Activated CD4-positive, alpha-beta T cell treated with anti-CD3 and anti-CD28 coated beads for 24 hours (primary cell): Measurements from ENCODE around the gene MARCHF4.

ENCODE experiments used
- DNase-seq, 2 donors: peaks; one replicate each; pipeline ENCODE4 v3.0.0-alpha.2; 2020; ENCODE audit warnings: low read depth in 2 of 2

The MARCHF4 gene

DNA sequence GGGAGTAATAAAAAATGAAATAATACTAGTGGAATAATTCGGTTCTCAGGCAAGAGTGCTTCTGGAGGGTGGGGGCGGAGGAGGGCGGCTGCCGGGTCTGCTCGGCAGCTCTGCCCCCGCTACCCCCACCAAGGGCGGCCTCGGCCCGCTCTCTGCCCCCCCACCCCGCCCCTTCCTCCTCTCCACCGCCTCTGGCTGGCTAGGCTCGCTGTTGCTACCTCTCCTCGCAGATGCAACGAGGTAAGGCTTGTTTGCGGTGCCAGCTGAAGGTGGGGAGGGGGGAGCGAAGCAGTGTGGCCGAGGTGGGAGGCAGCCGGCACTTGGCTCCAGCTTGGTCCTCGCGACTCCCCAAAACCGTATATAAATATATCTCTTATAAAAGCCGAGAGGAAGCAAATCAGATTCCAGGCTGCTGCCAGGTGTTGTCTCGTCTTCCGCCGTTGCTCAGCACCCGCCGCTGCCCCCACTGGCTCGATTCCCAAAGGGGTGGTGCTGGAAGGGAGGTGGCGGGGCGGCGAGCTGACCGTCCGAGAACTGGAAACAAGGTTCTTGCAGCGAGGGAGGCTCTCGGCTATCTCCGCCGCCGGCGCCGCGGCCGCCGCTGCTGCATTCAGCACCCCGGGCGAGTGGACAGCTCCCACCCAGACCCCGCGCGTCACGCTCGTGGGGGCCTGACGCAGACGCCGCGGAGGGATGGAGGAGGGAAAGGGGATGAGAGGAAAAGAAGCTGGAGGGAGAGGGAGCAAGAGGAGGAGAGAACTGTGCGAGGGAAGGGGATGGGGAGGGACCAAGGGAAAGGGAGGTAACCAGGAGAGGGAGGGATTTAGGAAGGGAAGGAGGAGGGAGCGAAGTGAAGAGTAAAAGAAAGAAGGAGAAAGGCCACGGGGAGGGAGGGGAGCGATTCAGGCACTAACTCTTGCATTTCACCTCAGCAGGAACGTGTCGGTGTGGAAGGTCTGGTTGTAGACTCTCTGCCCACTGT, at the start of gene MARCHF4:
Gene MARCHF4, minus strand, starts transcription at position 763 of the 982 bp plus-strand sequence. CDS start 2,223 bp downstream, outside the sequence.
- peak; percentile 54 to 58 for DNase-seq

GRCh38 chr2:216420367-216421101, 48.3 kb upstream of the MARCHF4 start:
- DNase-seq: no peak

DNA sequence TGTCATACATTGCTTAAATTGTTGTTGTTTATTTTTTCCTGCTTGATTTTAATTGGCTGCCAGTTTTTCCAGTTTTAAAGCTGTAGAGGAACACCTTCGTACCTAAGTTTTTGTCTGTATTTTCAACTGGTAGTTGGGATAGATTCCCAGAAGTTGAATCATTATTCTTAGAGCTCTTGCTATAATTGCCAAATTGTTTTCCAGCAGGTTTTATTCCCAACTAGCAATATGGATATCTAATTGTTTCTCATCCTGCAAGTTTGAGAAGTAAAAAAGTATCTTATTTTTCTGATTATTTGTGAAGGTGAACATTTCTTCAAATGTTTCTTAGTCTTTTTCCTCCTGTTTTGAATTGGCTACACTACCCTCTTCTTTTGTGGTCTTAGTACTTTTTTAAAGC, 46.7 kb upstream of the MARCHF4 start:
- no peak for DNase-seq

DNA sequence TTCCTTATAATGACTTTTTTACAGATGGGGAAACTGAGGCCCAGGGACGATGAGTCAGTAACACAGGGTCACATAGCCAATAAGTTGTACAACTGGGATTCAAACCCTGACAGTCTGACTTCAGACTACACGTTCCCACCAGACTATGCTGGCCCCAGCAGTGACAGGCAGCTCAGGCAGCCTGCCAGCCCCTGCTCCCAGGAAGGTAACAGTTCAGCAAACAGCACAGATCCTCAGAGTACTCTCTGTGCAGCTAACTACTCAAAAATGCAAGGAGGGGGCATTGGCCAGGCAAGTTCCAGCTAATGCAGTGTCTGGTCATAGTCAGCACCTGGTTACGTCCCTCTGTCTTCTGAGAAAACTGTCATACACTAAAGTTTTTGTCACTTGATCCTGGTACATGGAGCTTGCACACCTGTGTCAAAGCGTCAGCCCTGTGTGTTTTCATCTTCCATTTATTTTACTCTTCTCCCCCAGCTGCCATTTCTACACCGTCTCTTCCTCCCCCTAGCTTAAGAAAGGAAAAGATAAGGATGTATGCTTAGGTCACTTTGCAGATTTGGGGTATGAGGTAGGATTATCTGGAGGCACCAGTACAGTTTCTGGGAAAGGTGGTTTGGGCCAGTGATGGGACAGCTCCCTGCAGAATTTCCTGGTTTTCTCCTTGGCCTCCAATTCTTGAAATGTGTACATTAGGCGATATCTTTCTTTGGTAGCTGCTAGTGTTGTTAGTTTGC, 44.5 kb upstream of the MARCHF4 start:
- no peak for DNase-seq

DNA sequence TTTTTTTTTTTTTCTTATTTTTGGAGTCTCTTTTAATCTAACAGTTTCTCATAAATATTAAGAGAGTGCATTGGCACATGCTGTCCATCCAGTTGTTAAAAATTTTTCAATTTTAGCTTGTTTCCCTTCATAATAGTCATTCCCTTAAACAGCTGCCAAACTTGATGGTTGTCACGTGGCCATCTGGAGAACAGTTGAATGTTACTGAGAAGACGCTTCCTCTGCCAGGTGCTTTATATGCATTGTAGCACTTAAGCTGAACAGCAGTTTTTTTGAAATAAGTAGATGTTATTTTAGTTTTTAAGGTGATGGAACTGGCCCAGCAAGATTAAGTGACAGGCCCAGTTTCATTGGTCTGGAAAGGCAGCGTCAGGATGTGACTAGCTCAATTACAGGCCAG, 43.3 kb upstream of the MARCHF4 start:
- DNase-seq: no peak

- no peak for DNase-seq
Measured at GRCh38 chr2:216414772-216415319, 42.6 kb upstream of the MARCHF4 start.

GRCh38 chr2:216413882-216414281, 41.6 kb upstream of the MARCHF4 start:
- DNase-seq: no peak

- DNase-seq: peak; percentile 96 to 99
Measured at GRCh38 chr2:216412022-216412999, 40.0 kb upstream of the MARCHF4 start, which contains the start of gene SMARCAL1. Gene SMARCAL1 (plus strand): TSS chr2:216412484. CDS start chr2:216414705, 2,221 bp downstream.

GRCh38 chr2:216410550-216410949, 38.3 kb upstream of the MARCHF4 start:
- DNase-seq: no peak

DNA sequence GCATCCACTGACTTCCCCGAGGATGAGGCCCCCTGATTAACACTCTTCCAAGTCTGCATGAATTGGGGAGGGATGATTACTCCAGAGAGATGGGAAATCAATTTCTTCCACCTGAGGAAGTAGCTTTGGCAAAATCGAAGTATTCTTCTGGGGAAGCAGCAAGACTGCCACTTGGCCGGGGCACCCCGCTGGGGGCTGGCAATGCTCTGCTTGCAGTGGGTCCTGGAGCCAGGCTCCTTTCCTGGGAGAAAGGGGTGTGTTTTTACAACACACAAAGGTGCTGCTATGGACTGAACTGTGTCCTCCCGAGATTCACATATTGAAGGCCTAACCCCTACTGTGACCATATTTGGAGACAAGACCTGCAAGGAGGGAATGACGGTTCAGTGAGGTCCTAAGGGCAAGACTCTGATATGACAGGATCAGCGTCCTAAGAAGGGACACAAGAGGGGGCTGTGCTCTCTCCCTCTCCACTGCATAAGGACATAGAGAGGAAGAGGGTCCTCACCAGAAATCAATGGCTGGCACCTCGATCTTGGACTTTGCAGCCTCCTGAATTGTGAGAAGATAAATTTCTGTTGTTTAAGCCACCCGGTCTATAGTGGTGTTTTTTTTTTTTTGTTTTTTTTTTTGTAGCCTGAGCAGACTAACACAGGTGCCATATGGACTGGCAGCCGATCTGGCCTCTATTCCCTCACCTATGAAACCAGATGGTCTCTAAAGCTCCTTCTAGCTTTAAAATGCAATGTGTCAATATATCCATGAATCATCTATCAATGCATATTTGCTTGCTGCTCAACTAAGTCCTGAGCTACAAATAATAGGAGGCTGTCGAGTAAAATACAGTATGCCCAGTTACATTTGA, 36.4 kb upstream of the MARCHF4 start:
- no peak for DNase-seq

GRCh38 chr2:216406826-216407225, 34.5 kb upstream of the MARCHF4 start:
- DNase-seq: no peak

- no peak for DNase-seq
Measured at GRCh38 chr2:216405588-216405987, 33.3 kb upstream of the MARCHF4 start.

DNA sequence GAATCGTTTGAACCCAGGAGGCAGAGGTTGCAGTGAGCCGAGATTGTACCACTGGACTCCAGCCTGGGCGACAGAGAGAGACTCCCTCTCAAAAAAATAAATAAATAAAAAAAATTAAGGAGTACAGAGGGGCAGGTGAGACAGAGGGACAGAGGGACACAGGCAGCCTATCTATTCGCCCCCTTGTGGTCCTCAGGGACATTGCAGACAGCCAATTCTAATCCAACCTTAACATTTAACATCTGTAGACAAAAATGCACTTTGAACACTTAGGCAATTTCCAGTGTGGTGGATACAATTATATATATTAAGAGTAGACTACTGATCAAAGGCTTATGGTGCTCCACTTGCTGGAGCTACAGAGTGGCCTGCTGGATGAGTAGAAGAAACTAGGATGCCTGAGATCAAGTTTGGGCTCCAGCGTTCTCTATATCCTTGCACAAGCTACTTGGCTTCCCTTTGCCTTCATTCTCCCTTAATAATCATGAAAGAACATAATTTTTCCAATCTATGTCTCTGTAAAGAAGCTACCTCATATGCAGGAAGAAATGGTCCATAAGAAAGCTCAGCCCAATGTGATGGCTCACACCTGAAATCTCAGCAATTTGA, 31.8 kb upstream of the MARCHF4 start:
- DNase-seq: peak; percentile 27 to 30

GRCh38 chr2:216402751-216403150, 30.5 kb upstream of the MARCHF4 start:
- DNase-seq: no peak

DNA sequence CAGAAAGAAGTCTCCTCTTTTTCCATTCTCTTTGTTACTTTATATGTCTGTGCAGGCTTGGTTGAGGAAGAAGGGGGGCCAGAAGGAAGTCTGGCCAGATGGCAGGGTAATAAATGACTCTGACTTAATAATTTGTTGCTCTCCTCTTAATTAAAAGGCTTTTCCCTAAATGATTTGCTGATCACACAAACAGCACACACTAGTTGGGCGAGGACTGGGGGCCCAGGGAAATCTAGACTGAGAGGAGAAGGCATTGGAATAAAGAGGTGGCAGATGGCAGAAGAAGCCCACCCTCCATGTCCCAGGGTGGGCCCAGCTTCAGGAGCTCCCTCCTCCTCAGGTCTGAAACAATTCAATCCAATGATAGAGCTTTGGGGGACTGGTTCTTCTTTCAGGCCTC, 27.3 kb upstream of the MARCHF4 start:
- no peak for DNase-seq

DNA sequence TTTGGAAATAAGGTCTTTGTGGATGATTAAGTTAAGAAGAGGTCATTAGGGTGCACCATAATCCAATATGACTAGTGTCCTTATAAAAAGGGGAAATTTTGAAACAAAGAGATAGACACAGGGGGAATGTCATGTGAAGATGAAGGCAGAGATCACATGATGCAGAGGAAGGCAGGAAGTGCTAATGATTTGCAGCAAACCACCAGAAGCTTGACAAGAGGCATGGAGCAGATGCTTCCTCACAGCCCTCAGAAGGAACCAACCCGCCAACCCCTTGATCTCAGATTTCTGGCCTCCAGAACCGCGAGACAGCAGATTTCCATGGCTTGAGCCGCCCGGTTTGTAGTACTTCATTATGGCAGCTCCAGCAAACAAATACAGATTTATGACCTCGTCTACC, 22.6 kb upstream of the MARCHF4 start:
- no peak for DNase-seq

DNA sequence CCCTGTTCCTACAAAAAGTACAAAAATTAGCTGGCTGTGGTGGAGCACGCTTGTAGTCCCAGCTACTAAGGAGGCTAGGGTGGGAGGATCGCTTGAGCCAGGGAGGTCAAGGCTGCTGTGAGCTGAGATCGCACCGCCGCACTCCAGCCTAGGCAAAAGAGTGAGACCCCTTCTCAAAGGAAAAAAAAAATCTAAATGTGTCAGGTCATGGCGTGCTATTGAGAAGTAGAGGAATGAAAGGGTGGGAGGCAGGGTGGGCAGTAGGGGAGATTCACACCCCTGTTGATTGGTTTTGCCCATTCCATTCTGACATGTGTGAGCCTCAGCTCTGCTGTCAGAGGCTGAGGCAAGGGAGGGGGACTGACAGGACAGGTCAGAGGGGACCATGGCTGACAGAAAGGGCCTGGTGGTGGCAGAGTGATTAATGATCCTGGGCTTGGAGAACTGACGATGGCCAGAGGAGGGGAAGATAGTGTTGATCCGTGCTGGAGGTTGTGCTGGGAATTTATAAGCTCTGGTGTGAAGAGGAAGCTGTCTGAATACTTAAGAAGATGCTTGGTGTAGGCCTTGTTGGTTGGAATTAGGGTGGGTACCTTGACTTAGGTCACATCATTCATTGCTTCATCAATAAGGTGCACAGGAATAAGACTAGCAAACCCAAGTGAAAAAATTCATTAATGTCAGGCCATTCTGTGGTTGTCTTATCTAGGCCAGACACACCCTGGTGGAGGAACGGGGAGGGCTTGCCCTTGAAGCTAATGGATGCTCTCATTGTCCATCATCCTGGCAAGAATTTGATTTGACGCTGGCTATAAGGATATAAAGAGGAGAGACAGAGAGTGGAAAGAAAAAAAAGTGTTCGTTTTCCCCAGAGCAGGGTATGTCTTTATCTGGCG, 20.9 kb upstream of the MARCHF4 start:
- no peak for DNase-seq

DNA sequence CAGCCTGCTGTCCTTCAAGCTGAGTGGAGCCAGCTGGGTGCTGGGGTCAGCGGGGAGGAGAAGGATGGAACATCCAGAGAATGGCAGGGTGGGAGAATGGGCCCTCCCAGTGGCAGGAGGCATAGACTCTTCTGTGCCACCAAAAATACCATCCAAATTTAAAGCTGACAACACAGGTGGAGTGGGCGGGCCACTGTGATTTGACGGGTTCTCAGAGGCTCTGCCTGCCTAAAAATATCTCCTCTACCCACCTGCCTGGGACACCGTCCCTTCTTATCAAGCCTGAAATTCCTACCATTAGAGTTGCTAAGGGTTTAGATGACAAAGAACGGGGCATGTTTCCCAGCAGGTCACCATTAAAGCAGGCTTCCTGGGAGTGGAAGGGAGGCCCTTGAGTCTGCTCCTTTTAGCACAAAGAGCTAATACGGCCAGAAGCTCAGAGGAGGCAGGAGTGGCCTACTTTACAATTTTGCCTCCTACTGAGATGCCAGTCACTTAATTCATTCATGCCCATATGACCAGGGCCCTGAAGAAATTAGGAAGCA, 19.8 kb upstream of the MARCHF4 start:
- DNase-seq: no peak
